Mesendoderm (in vitro differentiated cells): Measurements from ENCODE around the gene TSPAN5.

Experiments used
- DNase-seq: peaks from one replicate; pipeline ENCODE4 v3.0.0; 2013
- H2AK5ac ChIP-seq: 2 replicates; pipeline ENCODE4 v1.6.1; 2013; ENCODE audit warnings: low read length, inconsistent platforms
- H2BK120ac ChIP-seq: 2 replicates; pipeline ENCODE4 v1.6.1; 2013; ENCODE audit warnings: low read depth, mild to moderate bottlenecking, low read length, moderate library complexity, mixed read lengths
- H2BK15ac ChIP-seq: replicated peaks from 2 replicates; pipeline ENCODE4 v1.6.1; 2013; ENCODE audit warnings: low read depth, mild to moderate bottlenecking, moderate library complexity
- H2BK5ac ChIP-seq: 2 replicates; pipeline ENCODE4 v1.6.1; 2013; ENCODE audit warnings: low read length, inconsistent platforms
- H3K18ac ChIP-seq: 2 replicates; pipeline ENCODE4 v1.6.1; 2013; ENCODE audit warnings: mild to moderate bottlenecking, low read length, mixed read lengths
- H3K23ac ChIP-seq: one replicate; pipeline ENCODE4 v1.6.1; 2013; ENCODE audit warnings: low read length
- H3K27ac ChIP-seq: 2 replicates; pipeline ENCODE4 v1.5.1; 2013; ENCODE audit warnings: low read depth, mild to moderate bottlenecking, inconsistent platforms, low read length, moderate library complexity
- H3K27me3 ChIP-seq: 2 replicates; pipeline ENCODE4 v1.6.1; 2013; ENCODE audit warnings: low read length, control low read depth, mild to moderate bottlenecking, inconsistent platforms; ENCODE audit not compliant: insufficient read depth, poor library complexity
- H3K36me3 ChIP-seq: 2 replicates; pipeline ENCODE4 v1.6.1; 2013; ENCODE audit warnings: low read length, inconsistent platforms; ENCODE audit not compliant: control insufficient read depth, insufficient read depth
- H3K4ac ChIP-seq: one replicate; pipeline ENCODE4 v1.6.1; 2013; ENCODE audit warnings: low read depth, mild to moderate bottlenecking, low read length, moderate library complexity
- H3K4me1 ChIP-seq: 2 replicates; pipeline ENCODE4 v1.6.1; 2013; ENCODE audit warnings: low read depth, low read length, inconsistent platforms; ENCODE audit not compliant: control insufficient read depth
- H3K4me2 ChIP-seq: 2 replicates; pipeline ENCODE4 v1.6.1; 2013; ENCODE audit warnings: low read length
- H3K4me3 ChIP-seq: 2 replicates; pipeline ENCODE4 v1.5.1; 2013; ENCODE audit warnings: mild to moderate bottlenecking, low read length
- H3K56ac ChIP-seq: one replicate; pipeline ENCODE4 v1.6.1; 2013; ENCODE audit warnings: low read length
- H3K79me1 ChIP-seq: 2 replicates; pipeline ENCODE4 v1.6.1; 2013; ENCODE audit warnings: low read length, inconsistent platforms
- H3K79me2 ChIP-seq: 2 replicates; pipeline ENCODE4 v1.6.1; 2013; ENCODE audit warnings: mild to moderate bottlenecking, low read length; ENCODE audit not compliant: control insufficient read depth, insufficient read depth
- H3K9ac ChIP-seq: 2 replicates; pipeline ENCODE4 v1.6.1; 2013; ENCODE audit warnings: low read length, inconsistent platforms
- H4K5ac ChIP-seq: one replicate; pipeline ENCODE4 v1.6.1; 2013; ENCODE audit warnings: low read length
- H4K8ac ChIP-seq: one replicate; pipeline ENCODE4 v1.6.1; 2013; ENCODE audit warnings: low read depth, mild to moderate bottlenecking, control low read depth, low read length, moderate library complexity
- WGBS: extraction: QIAGEN DNeasy Blood & Tissue Kit; methylation state at CpG from one replicate; pipeline ENCODE4 v1.1.7; 2013; ENCODE audit warnings: low lambda C conversion rate, missing lambda C conversion rate; ENCODE audit not compliant: insufficient coverage; ENCODE audit errors: extremely low coverage; 5-methylcytosine and 5-hydroxymethylcytosine counted together

The TSPAN5 gene

DNA sequence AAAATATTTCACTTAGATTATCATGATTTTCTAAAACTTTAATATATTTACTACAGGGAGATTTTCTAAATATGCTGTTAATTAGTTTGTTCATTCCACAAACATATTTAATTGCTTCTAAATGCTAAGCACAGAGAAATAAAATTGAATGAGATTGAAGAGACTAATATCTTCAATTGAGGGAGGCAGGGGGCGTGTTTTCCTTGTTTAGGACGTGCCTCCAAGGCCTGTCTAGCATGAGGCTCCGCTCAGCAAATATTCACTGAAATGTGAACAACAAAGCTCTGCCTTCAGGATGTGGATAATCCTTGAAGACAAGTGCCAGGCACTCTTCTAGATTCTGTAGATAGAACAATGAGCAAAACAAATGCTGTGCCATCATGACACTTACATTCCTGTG is 98.1 kb downstream of the TSPAN5 start:
- Histone ChIP-seq H2BK15ac (no peak overlapping the region), H2BK120ac (no peak overlapping the region), H4K8ac (no peak overlapping the region), H3K27ac (no peak overlapping the region), H3K36me3 (no peaks in the 10 kb centered on the region), H3K9ac (no peak overlapping the region), H2BK5ac (no peak overlapping the region), H3K4ac (no peak overlapping the region), H3K4me1 (peaks cover 3% of the 10 kb centered on the region), H4K5ac (no peak overlapping the region), H3K79me1 (no peaks in the 10 kb centered on the region), H2AK5ac (no peak overlapping the region), H3K79me2 (no peaks in the 10 kb centered on the region), H3K23ac (no peak overlapping the region), H3K56ac (no peak overlapping the region), H3K18ac (no peak overlapping the region), H3K4me2 (no peak overlapping the region), H3K4me3 (no peak overlapping the region), H3K27me3 (no peaks in the 10 kb centered on the region)
- DNase-seq, result peak; percentile 30
- WGBS, result no CpG with 5 or more reads among the region's 3 CpGs

DNA sequence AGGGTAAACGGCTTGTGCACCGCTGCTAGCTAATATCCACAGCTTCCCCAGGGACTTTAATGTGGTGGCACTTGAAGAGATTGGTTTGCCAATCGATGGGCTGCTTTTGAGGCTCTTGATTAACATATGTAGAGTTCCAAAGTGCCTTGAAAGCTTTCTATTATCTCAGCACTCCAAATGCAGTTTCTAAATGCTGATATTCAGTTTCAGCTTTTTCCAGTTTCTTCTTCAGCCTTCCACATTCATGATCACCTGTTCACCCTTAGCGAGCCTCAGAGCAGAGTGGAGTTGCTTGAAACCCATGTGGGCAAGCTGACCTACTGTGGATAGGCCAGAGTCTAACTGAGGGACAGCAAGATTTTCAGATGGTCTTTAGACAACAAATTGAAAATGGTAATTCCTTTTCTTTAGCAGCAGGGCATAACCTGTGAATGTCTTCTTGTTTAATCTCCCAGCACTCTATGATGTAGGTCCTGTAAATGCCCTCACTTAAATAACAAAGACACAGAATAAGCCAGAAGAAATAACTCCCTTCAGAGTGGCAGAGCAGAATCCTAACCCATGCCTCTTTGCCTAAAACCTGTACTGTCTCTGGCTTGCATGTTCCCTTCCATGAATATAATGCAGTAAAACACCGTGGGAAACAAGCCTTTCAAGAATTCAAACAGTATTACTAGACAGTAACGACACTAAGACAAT is 99.8 kb downstream of the TSPAN5 start:
- Histone ChIP-seq H3K27ac (no peak overlapping the region), H3K4me1 (peaks cover 3% of the 10 kb centered on the region), H3K56ac (no peak overlapping the region), H3K27me3 (no peaks in the 10 kb centered on the region), H3K4me3 (no peak overlapping the region), H3K18ac (peak overlapping the region; percentile 39), H3K79me2 (no peaks in the 10 kb centered on the region), H3K23ac (no peak overlapping the region), H4K8ac (no peak overlapping the region), H3K36me3 (no peaks in the 10 kb centered on the region), H2BK120ac (no peak overlapping the region), H3K79me1 (no peaks in the 10 kb centered on the region), H4K5ac (no peak overlapping the region), H2BK15ac (no peak overlapping the region), H2BK5ac (no peak overlapping the region), H3K4ac (no peak overlapping the region), H3K9ac (no peak overlapping the region), H2AK5ac (no peak overlapping the region), H3K4me2 (no peak overlapping the region)
- WGBS, result no CpG with 5 or more reads among the region's 6 CpGs
- peak; percentile 28 for DNase-seq

DNA sequence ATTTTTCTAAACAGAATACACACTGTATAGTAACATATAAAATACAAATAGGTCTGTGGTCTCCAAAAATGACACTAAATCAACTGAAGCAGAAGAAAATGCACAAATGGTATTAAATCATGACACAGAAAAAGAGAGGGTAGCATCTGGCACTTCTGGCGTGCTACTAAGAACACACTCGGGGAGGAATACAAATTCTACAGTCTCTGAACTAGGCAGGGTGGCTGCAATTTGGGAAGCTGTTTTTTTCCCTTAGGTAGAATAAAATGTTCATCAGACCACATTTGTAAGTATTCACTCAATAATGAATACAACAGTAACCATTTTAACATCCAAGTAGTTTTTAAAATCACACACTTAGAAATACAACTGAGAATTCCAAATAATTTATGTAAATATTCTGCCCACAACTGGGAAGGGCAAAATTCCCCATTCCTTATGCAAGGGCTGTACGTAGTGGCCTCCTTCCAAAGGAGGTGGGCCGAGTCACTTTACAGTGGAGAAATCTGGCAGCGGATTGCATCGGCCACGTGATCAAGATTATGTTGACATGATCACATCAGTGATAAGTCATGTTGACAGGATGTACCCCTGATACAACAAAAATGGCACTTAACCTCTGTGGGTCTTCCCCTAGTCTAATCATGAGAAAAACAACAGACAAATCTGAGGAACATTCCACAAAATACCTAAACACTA is 101.1 kb downstream of the TSPAN5 start:
- H3K23ac ChIP-seq, result no peak overlapping the region
- H3K4me2 ChIP-seq, result no peak overlapping the region
- H3K79me2 ChIP-seq, result no peaks in the 10 kb centered on the region
- no peak overlapping the region for H4K8ac ChIP-seq
- H3K4ac ChIP-seq, result no peak overlapping the region
- H2AK5ac ChIP-seq, result no peak overlapping the region
- no peak overlapping the region for H4K5ac ChIP-seq
- no CpG with 5 or more reads among the region's 7 CpGs for WGBS
- no peaks in the 10 kb centered on the region for H3K36me3 ChIP-seq
- H2BK120ac ChIP-seq, result peak overlapping the region; percentile 73
- H2BK15ac ChIP-seq, result no peak overlapping the region
- H2BK5ac ChIP-seq, result no peak overlapping the region
- no peak overlapping the region for H3K56ac ChIP-seq
- peak; percentile 75 for DNase-seq
- no peaks in the 10 kb centered on the region for H3K79me1 ChIP-seq
- no peaks in the 10 kb centered on the region for H3K27me3 ChIP-seq
- no peak overlapping the region for H3K18ac ChIP-seq
- H3K9ac ChIP-seq, result no peak overlapping the region
- H3K4me1 ChIP-seq, result peaks cover 3% of the 10 kb centered on the region
- no peak overlapping the region for H3K4me3 ChIP-seq
- H3K27ac ChIP-seq, result no peak overlapping the region

DNA sequence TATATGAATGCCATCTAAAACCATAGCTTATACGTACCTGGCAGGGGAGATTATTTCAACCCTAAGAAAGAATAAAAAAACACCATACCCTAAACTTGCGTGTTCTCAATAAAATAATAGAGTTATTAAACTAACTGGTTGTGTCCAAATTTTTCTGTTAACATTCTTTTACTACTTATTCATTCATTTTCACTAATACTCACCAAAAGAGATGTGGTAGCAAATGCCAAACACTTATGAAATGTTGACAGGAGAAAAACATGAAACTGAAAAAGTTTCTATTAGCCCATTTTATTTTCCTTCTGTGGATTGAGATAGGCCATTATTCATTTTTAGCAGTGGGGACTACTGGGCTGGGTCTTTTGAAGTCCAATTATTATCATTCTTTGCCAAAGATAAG is 102.0 kb downstream of the TSPAN5 start:
- H2BK15ac ChIP-seq, result no peak overlapping the region
- no peak overlapping the region for H3K27ac ChIP-seq
- no peak overlapping the region for H2AK5ac ChIP-seq
- no peaks in the 10 kb centered on the region for H3K36me3 ChIP-seq
- H4K8ac ChIP-seq, result no peak overlapping the region
- no peaks in the 10 kb centered on the region for H3K79me1 ChIP-seq
- H3K4ac ChIP-seq, result no peak overlapping the region
- no peak overlapping the region for H3K9ac ChIP-seq
- H4K5ac ChIP-seq, result no peak overlapping the region
- H2BK120ac ChIP-seq, result no peak overlapping the region
- no peak overlapping the region for H3K18ac ChIP-seq
- H3K56ac ChIP-seq, result no peak overlapping the region
- H3K4me1 ChIP-seq, result peaks cover 3% of the 10 kb centered on the region
- no peaks in the 10 kb centered on the region for H3K27me3 ChIP-seq
- H3K4me3 ChIP-seq, result no peak overlapping the region
- no peak overlapping the region for H2BK5ac ChIP-seq
- no peak for DNase-seq
- H3K4me2 ChIP-seq, result no peak overlapping the region
- no peaks in the 10 kb centered on the region for H3K79me2 ChIP-seq
- H3K23ac ChIP-seq, result no peak overlapping the region
- WGBS, result no CpG with 5 or more reads among the region's 2 CpGs

DNA sequence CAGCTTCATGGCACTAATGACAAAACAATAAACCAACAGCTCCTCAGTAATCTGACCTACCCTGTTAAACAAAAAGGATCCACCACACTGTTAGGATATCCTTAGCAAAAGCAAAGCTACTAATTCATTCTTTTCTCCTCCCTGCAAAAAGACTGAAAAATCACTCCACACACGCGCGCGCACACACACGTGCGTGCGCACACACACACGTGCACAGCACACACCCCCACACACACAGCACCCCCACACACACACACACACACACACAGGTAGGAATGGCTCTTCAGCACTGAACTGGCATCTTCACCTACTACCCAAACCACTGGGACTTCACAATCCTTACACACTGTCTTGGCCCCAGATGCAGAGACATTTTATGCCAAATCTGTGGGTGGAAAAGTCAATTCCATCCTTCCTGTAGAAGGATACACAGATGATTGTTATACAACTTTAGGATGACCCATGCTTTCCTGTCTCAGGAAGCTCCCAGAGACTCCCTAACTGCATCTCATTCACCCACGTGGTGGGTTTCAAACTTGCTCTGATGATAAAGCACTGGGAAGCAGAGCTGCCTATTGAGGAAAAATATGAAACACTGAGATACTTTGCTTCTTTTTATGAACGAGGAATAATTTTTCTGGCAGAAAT is 102.5 kb downstream of the TSPAN5 start:
- no peak overlapping the region for H3K4me3 ChIP-seq
- H4K8ac ChIP-seq, result no peak overlapping the region
- no peaks in the 10 kb centered on the region for H3K79me2 ChIP-seq
- H3K9ac ChIP-seq, result no peak overlapping the region
- WGBS, result no CpG with 5 or more reads among the region's 10 CpGs
- DNase-seq, result no peak
- no peak overlapping the region for H2BK120ac ChIP-seq
- no peak overlapping the region for H3K4me2 ChIP-seq
- no peaks in the 10 kb centered on the region for H3K36me3 ChIP-seq
- H3K18ac ChIP-seq, result no peak overlapping the region
- H3K4me1 ChIP-seq, result peaks cover 3% of the 10 kb centered on the region
- H3K27me3 ChIP-seq, result no peaks in the 10 kb centered on the region
- no peak overlapping the region for H2BK5ac ChIP-seq
- no peak overlapping the region for H3K4ac ChIP-seq
- H3K79me1 ChIP-seq, result no peaks in the 10 kb centered on the region
- H2AK5ac ChIP-seq, result no peak overlapping the region
- no peak overlapping the region for H4K5ac ChIP-seq
- H3K56ac ChIP-seq, result peak overlapping the region; percentile 31
- no peak overlapping the region for H3K23ac ChIP-seq
- H2BK15ac ChIP-seq, result no peak overlapping the region
- no peak overlapping the region for H3K27ac ChIP-seq
